ENCODE results near the gene NTRK3.
"Not testable (repeated sequence)": the region's sequence is repeated elsewhere in the genome, so short reads cannot be mapped to it uniquely, and the experiment has no call there.

The NTRK3 gene

GRCh38 chr15:88115486-88116152 lies 140.9 kb downstream of the NTRK3 start:
- DNase-seq: no peak

- no peak for DNase-seq
These were observed 142.8 kb downstream of the NTRK3 start for GRCh38 chr15:88113613-88114308.

DNA sequence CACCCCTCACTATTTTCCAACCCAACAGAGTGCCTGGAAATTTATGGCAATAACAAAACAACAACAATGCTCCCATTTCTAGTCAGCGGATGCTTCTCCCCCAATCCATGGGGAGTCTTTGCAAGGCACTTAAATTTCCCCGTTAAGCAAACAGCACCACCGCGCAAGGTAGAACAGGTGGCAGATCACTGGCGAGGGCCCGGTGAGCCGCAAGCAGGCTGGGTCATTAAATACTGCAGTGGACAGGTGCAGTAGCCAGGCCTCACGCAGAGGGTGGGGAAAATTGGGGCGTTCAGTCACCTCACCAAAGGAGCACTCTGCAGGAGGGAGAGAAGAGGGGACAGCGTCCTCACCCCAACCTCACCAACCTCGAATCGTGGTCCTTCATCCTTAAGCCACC lies 147.5 kb downstream of the NTRK3 start:
- no peak for DNase-seq

DNA sequence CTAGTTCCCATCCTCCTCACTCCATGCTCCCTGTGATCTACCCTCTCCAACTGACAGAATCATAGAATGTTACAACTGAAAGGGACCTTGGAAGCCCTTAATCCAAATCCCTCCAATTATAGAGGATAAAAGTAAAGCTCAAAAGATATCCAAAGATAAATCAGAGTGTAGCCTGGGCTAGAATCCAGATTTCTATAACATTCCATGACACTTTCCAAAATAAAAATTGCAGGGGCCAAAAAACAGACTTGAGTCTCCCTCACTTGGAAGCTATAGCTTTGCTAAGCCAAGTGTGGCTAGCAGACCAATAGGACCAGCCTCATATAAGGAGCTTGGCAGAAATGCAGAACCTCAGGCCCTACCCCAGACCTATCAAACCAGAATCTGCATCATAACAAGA lies 148.1 kb downstream of the NTRK3 start:
- DNase-seq: no peak

DNA sequence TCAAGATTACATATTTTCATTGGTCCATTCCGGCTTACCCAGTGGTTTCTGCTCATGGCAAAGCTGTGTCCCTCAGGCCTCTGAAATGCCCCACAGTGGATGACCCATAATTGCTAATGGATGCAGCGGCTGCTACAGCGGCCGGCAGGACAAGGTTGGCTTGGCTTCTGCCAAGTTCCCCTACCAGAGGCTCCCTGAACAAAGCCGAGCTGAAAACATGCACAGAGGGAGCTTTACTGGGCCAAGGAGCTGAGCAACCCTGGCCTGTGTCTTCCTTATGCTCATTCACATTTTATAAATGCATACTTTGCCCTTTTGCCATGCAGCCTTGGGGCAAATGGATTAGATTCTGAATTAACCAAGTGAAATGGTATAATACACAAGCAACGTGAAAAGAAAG lies 150.5 kb downstream of the NTRK3 start:
- DNase-seq: no peak

GRCh38 chr15:88104357-88104756 lies 152.2 kb downstream of the NTRK3 start:
- no peak for DNase-seq

DNA sequence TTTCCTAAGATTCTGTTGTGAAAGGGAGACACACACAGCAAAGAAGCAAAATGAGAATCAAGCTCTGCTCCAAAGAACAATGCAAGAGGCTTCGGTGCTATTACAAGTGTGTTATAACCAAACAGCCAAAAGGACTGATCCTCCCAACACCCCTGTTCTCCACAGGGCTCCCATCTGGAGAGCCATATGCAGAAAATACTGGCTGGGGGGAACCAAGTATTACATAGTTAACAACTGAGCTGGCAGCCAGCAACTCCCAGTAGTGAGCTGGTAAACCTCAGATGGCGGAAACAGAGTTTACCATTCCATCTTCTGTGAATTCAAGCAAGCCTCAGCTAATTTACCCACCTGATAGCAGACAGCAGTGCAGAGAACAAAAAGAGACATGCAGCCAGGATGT lies 156.4 kb downstream of the NTRK3 start:
- DNase-seq: no peak

- DNase-seq: no peak
These were observed 158.2 kb downstream of the NTRK3 start for GRCh38 chr15:88098361-88098760.

GRCh38 chr15:88091444-88092016 lies 165.0 kb downstream of the NTRK3 start:
- no peak for DNase-seq

DNA sequence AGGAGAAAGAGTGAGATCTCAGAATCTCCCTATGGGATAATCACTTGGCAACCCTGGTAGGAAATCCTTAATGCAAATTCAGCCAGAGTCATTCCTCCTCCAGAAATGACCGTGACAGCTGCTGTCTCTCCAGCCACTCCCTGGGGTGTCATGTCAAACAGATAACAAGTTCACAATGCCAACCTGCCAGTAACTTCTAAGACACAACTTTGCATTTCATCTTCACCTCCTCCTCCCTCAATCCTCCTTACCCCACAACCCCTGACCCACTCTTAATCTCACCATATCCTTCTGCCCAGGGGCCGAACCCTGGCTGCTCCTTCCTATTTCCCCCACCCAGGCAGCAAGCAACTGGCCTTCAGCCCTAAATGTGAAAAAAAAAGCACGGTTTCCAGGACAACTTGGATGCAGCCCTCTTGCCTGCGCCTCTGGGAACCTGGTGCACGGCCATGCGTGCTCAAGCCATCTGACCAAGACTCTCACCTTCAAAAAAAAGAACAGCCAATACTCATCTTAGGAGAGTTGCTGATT lies 166.0 kb downstream of the NTRK3 start:
- no peak for DNase-seq

- DNase-seq: no peak
These were observed 166.8 kb downstream of the NTRK3 start for GRCh38 chr15:88089731-88090130.

DNA sequence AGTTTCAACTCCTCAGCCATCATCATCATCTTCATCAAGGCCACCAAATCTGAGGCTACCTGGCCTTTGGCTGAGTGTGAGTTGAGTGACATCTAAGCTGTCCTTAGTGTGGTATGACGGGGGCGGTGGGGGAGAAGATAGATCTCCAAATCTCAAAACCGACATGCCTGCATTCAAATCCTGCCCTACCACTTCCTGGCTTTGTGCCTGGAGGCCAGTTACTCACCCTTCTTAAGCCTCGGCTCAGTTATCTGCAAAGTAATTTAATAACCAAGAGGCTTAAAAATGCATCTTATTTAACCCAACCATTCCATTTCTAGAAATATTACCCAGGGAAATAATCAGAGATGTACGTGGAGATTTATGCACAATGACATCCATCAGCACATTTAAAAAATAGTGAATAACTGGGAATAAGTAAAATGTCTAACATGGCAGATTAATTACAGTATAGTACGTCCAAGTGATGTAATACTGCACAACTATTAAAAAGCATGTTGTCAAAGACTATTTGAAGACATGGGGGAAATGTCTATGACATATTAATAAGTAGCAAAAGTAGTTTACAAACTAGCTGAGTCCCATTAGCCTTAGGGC lies 167.4 kb downstream of the NTRK3 start:
- no peak for DNase-seq

GRCh38 chr15:88083811-88084760 lies 172.5 kb downstream of the NTRK3 start:
- no peak for DNase-seq

DNA sequence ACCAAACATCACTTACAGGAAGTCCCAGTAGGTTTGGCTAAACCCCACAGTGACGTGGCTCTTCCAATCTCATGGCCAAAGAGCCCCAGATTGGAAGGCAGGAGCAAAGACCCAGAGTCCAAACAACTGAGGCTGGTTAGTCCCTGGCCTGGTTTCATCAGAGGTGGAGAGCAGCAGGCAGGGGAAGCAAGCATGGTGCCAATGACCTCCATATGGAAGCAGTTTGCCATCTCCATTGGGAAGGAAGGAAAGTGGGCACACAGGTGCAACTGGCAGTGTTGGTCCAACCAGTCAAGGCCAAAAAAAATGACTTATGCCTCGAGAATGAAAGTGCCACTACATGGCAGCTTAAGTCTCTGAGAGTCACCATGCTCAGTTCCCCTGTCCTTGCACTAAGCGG lies 175.9 kb downstream of the NTRK3 start:
- DNase-seq: no peak

DNA sequence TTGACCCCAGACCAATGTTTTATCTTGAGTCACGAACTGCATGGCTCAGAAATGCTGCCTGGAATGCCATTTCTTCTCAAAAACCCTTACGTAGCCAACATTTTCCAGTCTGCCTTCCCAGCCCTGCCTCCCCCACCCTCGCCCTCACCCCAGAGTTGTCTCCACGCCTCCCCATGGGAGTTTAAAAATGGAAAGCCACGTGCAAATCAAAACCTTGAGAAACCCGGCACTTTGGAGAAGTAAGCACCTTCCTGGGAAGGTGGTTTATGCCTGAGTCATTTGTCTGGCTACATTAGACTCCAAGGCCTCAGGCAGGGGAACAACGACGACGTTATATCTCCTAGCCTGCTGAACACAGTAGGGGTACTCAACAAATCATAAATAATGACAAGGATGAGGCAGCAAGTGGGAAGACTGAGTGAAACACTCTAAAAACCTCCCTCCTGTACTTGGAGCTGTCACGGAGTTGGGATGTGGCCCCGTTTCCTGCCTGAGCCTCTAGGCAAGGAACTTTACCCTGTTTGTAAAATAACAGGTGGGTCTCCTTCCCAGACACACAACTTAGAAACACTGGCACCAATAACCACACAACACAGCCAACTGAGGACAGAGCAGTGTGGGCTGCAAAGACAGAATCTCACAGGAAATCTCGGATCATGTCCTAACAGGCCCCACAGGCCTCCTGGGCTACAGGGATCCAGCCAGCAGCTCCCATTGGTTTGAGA lies 179.1 kb downstream of the NTRK3 start:
- no peak for DNase-seq

DNA sequence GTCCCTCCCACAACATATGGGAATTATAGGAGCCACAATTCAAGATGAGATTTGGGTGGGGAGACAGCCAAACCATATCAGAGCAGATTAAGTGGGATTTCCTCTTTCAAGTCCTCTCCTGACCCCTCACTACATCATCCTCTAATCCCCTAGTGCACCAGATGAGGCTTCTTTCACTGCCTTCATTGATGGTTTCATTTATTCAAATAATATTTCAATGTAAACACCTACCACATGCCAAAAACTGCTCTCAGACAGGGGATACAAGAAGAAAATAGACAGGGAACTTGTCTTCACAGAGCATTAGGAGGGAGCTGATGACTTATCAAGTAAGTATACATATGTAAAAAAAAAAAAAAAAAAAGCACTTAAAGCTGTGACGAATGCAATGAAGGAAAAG lies 180.2 kb downstream of the NTRK3 start:
- DNase-seq: no peak

DNA sequence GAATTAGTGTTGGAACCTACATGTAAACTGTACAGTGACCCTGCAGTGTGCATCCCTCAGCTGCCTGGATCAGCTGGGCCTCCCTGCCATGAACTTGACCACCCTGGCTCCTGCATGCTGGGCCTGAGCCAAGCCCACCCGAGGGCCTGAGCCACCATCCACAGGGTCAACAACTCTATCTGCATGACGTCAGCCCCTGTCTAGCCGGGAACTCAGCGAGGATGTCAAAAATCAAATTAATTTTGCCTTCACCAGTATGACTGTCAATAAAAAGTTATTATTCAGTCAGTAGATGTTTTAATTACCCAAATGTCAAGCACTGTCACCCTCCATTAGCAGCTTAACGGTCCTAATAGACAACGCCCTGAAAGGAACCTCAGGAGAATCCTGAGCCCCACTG lies 181.4 kb downstream of the NTRK3 start:
- DNase-seq: no peak

DNA sequence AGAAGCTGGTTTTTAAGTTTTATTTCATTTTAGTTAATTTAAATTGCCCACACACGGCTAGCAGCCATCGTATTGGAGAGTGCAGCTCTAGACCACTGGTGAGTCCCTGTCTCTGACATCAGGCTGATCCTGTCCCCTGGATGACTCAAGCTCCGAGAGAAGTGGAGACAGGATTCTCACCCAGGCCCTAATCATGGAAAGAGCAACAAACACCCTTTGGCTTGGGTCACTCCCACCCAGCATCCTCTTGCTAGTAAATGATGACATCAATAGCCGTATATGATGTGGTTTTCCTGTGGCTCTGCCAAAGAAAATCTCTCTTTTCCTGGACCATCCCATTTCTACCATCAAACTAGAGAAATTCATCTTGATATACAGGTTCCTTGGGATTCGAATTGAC lies 182.2 kb downstream of the NTRK3 start:
- DNase-seq: no peak

- no peak for DNase-seq
These were observed 183.2 kb downstream of the NTRK3 start for GRCh38 chr15:88073391-88073691.

DNA sequence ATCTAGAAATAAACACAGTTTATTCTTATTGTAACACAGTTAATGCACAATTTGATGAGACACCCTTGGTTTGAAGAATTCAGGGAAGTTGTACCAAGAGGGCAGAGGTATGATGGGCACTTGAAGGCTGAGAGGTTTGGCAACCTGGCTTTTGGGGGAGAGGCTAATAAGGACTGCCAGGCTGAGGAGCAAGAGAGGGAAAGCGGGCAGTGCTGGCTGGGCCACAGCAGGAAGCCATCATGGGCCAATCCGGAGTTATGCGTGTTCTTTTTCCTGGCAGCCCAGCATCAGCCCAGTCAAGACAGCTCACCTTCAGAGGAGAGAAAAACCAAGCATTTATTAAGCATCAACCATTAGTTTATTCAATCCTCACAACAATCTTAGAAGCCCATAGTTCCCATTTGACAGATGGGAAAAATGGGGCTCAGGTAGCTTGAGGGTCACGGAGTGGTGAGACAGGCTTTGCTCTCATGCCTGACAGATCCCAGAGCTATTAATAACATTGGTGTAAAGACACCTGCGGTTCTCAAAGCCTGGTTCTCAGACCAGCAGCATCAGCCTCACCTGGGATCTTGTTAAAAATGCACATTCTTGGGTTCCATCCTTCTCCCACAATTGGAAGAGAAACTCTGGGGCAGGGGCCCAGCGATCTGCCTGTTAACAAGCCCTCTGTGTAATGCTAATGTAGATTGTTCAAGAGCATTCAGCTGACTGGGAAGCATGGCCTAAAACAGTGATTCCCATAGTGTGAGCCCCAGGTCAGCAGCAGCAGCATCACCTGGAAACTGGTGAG lies 183.7 kb downstream of the NTRK3 start:
- no peak for DNase-seq

DNA sequence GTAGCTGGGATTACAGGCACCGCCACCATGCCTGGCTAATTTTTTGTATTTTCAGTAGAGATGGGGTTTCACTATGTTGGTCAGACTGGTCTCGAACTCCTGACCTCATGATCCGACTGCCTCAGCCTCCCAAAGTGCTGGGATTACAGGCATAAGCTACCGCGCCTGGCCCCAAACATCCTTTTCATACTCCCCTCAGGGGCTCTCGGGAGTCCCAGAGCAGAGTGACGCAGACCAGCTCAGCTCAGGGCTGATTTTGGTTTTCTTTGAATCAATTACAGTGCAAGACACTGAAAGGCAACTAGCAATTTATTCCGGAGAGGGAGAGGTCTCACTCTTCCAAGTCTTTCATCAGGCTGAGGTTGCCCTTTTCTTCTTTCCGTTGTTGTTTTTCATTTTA lies 184.4 kb downstream of the NTRK3 start:
- DNase-seq: not testable (repeated sequence)
